Activated CD4-positive, alpha-beta T cell treated with anti-CD3 and anti-CD28 coated beads, Interleukin-2, amount 50 U/mL, for 16 hours (primary cell): ENCODE results near the gene MAMSTR.
A peak's percentile ranks its signal among the peaks of the same experiment; 100 is the strongest.

ENCODE experiments used
- DNase-seq: peaks from one replicate; pipeline ENCODE4 v3.0.0-alpha.2; 2020

The MAMSTR gene

GRCh38 chr19:48746110-48746509 lies 26.6 kb upstream of the MAMSTR start:
- no peak for DNase-seq

DNA sequence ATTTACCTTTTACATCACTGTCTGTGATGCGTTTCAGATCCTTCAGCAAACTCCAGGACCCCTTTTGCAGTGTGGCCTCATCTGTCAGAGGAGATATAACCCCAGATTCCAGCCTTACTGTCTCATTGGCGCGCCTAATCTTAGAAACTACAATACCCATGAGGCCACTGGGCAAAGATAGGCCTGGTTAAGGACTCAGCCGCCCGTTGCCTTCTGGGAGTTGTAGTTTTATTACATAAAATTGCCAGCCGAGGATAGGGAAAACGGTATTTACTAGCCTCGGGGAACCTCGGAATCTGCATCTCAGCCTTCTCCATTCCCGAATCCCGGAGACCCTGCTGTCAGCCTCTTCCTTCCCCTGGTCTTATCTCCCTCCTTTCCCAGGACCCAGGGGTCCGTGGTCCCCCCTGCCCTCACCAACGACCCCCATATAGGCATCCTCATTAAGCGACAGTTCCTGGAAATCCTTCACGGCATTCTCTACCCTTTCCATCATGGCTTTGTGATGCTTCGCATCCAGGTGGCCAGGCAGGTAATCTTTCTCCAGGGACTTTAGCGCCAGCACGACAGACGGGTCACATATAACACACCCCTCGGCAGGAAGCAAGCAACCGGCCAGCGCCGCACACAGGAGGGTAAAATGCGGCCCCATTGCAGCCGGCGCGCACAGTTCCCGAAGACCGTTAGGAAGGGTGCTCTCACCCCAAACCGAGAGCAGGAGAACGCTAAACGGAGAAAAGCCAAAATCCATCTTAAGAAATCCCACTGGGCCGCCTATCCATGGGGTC lies 25.9 kb upstream of the MAMSTR start:
- DNase-seq, result peak; percentile 78

GRCh38 chr19:48742096-48742495 lies 22.6 kb upstream of the MAMSTR start:
- DNase-seq, result no peak

DNA sequence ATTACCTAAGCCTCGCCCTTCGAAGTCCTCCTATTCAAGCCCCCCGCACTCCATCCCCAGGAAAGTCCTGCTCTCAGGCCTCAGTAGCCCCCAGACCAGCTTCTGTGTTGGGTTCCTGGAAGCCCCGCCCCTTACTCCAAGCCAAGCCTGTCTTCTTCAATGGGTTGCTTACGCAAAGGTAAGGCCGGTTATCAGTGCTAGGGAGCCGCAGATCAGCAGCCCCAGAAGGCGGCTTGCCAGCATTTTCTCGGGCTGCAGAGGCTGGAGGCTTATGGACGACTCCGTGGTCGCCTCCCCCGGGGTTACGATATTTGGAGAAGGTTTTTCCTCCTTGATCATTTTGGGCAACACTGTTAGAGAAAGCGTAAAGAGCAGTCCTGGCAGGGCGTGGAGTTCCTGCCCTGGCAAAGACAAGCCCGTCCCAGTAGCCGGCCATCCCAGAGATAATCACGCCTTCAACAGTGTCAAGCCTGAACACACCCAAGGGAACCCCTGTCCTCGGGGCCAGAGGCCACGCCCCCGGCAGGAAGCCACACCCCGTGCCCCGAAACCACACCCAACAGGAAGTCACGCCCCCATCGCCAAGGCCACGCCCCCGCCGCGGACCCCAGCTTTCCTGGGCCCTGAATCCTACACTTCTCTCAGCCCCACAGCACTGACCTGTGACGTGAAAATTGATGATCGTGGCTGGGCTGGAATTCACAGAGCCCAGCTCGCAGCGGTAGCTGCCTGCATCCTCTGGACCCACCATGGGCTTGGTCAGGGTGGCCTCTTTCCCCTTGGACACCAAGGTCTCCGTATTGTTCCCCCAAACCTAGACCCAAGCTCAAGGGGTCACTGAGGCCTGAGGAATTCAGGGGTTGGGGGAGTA lies 21.8 kb upstream of the MAMSTR start:
- peak; percentile 44 for DNase-seq

- no peak for DNase-seq
Measured at GRCh38 chr19:48740164-48740972, 20.8 kb upstream of the MAMSTR start, which contains the start of gene RASIP1. Gene RASIP1, minus strand, starts transcription at chr19:48740610. Its CDS starts 328 bp downstream, at chr19:48740282.

GRCh38 chr19:48739404-48740163 lies 20.1 kb upstream of the MAMSTR start:
- DNase-seq, result no peak

DNA sequence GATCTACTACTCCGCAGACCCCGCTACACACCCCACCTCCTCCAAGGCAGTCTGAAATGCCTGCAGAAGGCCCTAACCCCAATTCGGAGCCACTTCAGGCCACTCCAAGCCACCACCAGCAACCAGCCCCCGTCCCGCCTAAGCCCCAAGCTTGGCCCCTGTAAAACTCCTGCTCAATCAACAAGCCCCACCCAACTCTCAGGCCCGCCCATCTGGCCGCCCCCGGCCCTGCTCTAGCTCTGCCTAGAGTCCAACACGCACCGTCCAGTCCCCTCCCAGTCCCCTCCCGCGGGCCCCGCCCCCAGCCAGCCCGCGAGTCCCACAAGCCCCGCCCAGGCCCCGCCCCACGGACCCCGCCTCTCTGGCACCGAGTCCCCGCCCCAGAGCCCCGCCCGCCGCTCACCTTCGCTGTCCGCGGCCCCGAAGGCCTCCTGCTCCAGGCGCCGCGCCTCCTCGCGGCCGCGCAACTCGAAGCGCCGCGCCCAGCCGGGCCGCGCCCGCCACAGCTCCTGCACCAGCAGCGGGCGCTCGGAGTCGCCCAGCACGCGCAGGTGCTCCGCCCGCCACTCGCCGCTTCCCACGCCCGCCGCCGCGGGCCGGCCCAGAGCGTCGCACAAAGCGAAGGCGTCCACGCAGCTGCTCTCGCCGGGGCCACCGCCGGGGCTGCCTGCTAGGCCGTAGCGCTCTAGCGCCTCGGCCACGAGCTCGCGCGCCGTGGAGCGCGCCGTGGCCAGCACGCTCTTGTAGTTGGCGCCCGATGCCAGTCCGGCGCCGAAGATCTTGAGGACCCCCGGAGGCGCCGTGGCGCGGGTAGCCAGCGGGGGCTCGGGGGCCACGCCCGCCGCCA lies 19.3 kb upstream of the MAMSTR start:
- peak; percentile 95 for DNase-seq

- no peak for DNase-seq
Measured at GRCh38 chr19:48737360-48737998, 18.0 kb upstream of the MAMSTR start.

DNA sequence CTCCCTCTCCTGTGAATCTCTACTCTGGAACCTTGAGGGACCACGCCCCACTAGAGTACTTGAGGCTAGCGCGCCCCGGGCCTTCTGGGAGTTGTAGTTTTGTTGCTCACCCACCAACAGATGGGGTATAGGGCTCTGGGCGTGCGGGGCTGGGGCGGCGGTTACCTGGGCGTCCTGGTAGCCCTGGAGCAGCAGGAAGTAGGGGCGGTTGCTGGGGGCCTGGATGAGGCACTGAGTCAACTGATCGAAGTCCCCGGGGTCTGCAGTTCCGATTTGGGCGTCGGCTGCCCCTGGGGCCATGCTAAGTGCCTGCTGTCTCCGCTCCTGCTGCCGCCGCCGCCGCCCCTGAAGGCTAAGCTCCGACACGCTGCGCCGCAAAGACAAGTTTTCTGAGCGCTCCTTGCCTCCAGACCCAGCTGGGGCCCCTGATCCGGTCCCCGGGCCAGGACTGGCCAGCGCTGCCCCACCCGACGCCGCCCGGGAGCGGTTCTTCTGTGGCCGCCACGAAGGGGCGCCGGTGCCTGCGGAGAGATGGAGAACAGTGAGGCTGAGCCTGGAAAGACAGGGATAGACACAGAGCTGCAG lies 15.6 kb upstream of the MAMSTR start:
- no peak for DNase-seq

GRCh38 chr19:48734625-48735024 lies 15.1 kb upstream of the MAMSTR start:
- DNase-seq, result no peak

GRCh38 chr19:48731452-48731851 lies 11.9 kb upstream of the MAMSTR start:
- no peak for DNase-seq

- DNase-seq, result no peak
Measured at GRCh38 chr19:48728911-48729664, 9.6 kb upstream of the MAMSTR start.

- DNase-seq, result peak; percentile 69
Measured at GRCh38 chr19:48726556-48726955, 7.0 kb upstream of the MAMSTR start.

- DNase-seq, result peak; percentile 66
Measured at GRCh38 chr19:48724796-48725753, 5.5 kb upstream of the MAMSTR start.

GRCh38 chr19:48722196-48722708 lies 2.7 kb upstream of the MAMSTR start:
- no peak for DNase-seq

- DNase-seq, result peak; percentile 97
Measured at GRCh38 chr19:48720613-48721296, 1.2 kb upstream of the MAMSTR start.

- no peak for DNase-seq
Measured at GRCh38 chr19:48720251-48720612, 707 bp upstream of the MAMSTR start.
